A673 (cell line): ENCODE measurements around the gene CCNY. TPM values are rescaled to one million over a fixed set of nuclear protein-coding genes. Genes with fewer than 3 reads are reported as not detected.

Experiments used
- BruUV-seq: library from RNA; stranded (reverse); fragments of 400-500 nt; replicated peaks from 2 replicates; lab custom pipeline; 2021; lab: Mats Ljungman, UMichigan
- CTCF ChIA-PET: fragments of 300-600 bp; sonication (Branson Sonifier 250); formaldehyde crosslinking; loops from one replicate; lab custom pipeline; 2022; ENCODE audit warnings: antibody characterized with exemption; lab: Charles Lee
- POLR2A ChIA-PET: fragments of 300-600 bp; sonication (Branson Sonifier 250); formaldehyde crosslinking; loops from one replicate; lab custom pipeline; 2022; ENCODE audit warnings: antibody characterized with exemption; ENCODE audit not compliant: low non-redundant PET; lab: Charles Lee
- DNase-seq: peaks from one replicate; pipeline ENCODE4 v3.0.0-alpha.2; 2015; ENCODE audit warnings: low spot score
- H3K27ac ChIP-seq: fragments of 200-600 bp; sonication (generic); 2 replicates; pipeline ENCODE4 v1.5.1; 2016; ENCODE audit warnings: mixed run types, low read depth, mild to moderate bottlenecking, mixed read lengths, antibody characterized with exemption, low read length; ENCODE audit not compliant: poor library complexity, severe bottlenecking
- H3K27me3 ChIP-seq: fragments of 200-600 bp; sonication (generic); replicated peaks from 2 replicates; pipeline ENCODE4 v1.6.1; 2017; ENCODE audit warnings: mixed run types, low read depth, mild to moderate bottlenecking, mixed read lengths, antibody characterized with exemption, low read length; ENCODE audit not compliant: insufficient read depth, poor library complexity
- H3K36me3 ChIP-seq: fragments of 200-600 bp; sonication (generic); 2 replicates; pipeline ENCODE4 v1.6.1; 2016; ENCODE audit warnings: mixed run types, mild to moderate bottlenecking, mixed read lengths, antibody characterized with exemption, low read length; ENCODE audit not compliant: insufficient read depth, poor library complexity, severe bottlenecking
- H3K4me1 ChIP-seq: fragments of 200-600 bp; sonication (generic); 2 replicates; pipeline ENCODE4 v1.6.1; 2017; ENCODE audit warnings: mixed run types, mild to moderate bottlenecking, mixed read lengths, antibody characterized with exemption, low read length; ENCODE audit not compliant: insufficient read depth, poor library complexity, severe bottlenecking
- H3K4me3 ChIP-seq: fragments of 200-600 bp; sonication (generic); 2 replicates; pipeline ENCODE4 v1.5.1; 2016; ENCODE audit warnings: low read depth, mixed run types, mild to moderate bottlenecking, mixed read lengths, low read length; ENCODE audit not compliant: poor library complexity, severe bottlenecking
- H3K9me3 ChIP-seq: fragments of 200-600 bp; sonication (generic); 2 replicates; pipeline ENCODE4 v1.6.1; 2016; ENCODE audit warnings: mixed run types, low read depth, mild to moderate bottlenecking, mixed read lengths, antibody characterized with exemption, low read length; ENCODE audit not compliant: poor library complexity, severe bottlenecking
- EZH2 ChIP-seq: fragments of 200-600 bp; sonication (generic); IDR thresholded peaks from 2 replicates; pipeline ENCODE4 v1.6.1; 2017; ENCODE audit warnings: borderline replicate concordance, low read depth, mild to moderate bottlenecking, mixed read lengths, antibody characterized with exemption, low read length; ENCODE audit not compliant: poor library complexity, severe bottlenecking
- intact Hi-C: fragments of 100-400 bp; cut with micrococcal nuclease; formaldehyde crosslinking; loops from one replicate; pipeline ENCODE4 v1.10.0; 2022; ENCODE audit not compliant: unreplicated experiment
- total RNA-seq: library from RNA; stranded (reverse); gene quantifications from 2 replicates; pipeline ENCODE4 v1.2.3, GENCODE V29; 2021
- TF ChIP-seq, protein P1 (sequence below): fragments of 300-800, 200-600 bp; sonication (generic); conservative IDR thresholded peaks from 2 replicates; pipeline ENCODE4 v1.5.1; 2017; ENCODE audit warnings: low read depth, mild to moderate bottlenecking, antibody characterized with exemption, low read length, moderate library complexity, mixed read lengths

Gene CCNY
- total RNA-seq, 1 experiment from 2014 or later, result 84.8 TPM

- peak; percentile 37 for DNase-seq
- BruUV-seq, result no TSS peak
- no peak for TF ChIP-seq EZH2
- TF ChIP-seq, protein P1, sequence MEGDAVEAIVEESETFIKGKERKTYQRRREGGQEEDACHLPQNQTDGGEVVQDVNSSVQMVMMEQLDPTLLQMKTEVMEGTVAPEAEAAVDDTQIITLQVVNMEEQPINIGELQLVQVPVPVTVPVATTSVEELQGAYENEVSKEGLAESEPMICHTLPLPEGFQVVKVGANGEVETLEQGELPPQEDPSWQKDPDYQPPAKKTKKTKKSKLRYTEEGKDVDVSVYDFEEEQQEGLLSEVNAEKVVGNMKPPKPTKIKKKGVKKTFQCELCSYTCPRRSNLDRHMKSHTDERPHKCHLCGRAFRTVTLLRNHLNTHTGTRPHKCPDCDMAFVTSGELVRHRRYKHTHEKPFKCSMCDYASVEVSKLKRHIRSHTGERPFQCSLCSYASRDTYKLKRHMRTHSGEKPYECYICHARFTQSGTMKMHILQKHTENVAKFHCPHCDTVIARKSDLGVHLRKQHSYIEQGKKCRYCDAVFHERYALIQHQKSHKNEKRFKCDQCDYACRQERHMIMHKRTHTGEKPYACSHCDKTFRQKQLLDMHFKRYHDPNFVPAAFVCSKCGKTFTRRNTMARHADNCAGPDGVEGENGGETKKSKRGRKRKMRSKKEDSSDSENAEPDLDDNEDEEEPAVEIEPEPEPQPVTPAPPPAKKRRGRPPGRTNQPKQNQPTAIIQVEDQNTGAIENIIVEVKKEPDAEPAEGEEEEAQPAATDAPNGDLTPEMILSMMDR, result no peak
- peak overlapping the region; percentile 91 for H3K4me3 ChIP-seq
- POLR2A ChIA-PET, result no interaction called here
- H3K27me3 ChIP-seq, result no peaks in the 10 kb centered on the region
- intact Hi-C loops, result loop anchor here (5.0 kb wide), 2 partner anchors 40 to 225 kb away; no protein-coding TSS in a partner anchor
- peaks cover 49% of the 10 kb centered on the region for H3K4me1 ChIP-seq
- no peaks in the 10 kb centered on the region for H3K9me3 ChIP-seq
- H3K27ac ChIP-seq, result peak overlapping the region; percentile 76
- CTCF ChIA-PET, result no interaction called here
- peaks cover 4% of the 10 kb centered on the region for H3K36me3 ChIP-seq
Observed at GRCh38 chr10:35336921-35337823, 863 bp downstream of the CCNY start.

DNA sequence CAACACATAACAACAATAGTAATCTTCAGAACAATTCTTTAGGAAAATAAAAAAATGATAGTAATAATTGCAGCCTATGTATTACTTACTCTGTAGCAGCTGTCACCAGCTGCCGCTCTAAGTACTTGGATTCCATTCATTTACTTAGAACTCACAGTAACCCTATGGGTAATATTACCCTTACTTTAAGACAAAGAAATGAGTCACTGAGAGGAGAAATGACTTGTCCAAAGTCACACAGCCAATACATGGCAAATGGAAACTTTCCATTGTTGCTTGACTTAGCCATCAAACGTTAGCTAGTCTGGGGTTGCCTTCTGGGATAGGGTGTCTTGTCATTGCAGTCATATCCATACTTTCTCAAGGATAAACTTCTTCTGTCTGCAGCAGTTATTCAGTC is 3.6 kb downstream of the CCNY start:
- ChIA-PET POLR2A (no interaction called here), CTCF (interaction anchor here (0.6 kb wide), 1 partner anchor 224 kb away, joined by 5 read pairs; no protein-coding TSS in a partner anchor)
- intact Hi-C loops, result loop anchor here (5.0 kb wide), 2 partner anchors 37 to 222 kb away; no protein-coding TSS in a partner anchor
- DNase-seq, result peak; percentile 25
- TF ChIP-seq, protein P1, result no peak
- TF ChIP-seq EZH2, result no peak
- no peak overlapping the region for H3K27ac ChIP-seq
- no TSS peak for BruUV-seq
- peaks cover 39% of the 10 kb centered on the region for H3K4me1 ChIP-seq
- no peaks in the 10 kb centered on the region for H3K9me3 ChIP-seq
- no peak overlapping the region for H3K4me3 ChIP-seq
- H3K36me3 ChIP-seq, result no peaks in the 10 kb centered on the region
- no peaks in the 10 kb centered on the region for H3K27me3 ChIP-seq

DNA sequence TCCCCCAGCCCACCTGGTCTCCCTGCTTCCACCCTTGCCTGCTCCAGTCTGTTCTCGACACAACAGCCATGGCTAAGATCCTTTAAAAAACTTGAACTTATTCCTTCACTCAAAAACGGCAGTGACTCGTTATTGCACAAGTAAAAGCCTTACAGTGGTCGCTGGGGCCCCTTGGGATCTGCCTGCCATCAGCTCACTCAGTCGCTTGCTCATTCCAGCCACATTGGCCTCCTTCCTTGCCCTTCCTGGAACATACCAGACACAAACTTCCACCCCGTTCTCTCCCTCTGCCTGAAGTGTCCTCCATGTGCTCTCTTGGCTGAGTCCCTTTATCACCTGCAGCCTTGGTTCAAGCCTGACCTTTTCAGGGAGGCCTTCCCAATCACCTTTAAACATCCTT is 4.7 kb downstream of the CCNY start:
- ChIA-PET POLR2A (no interaction called here), CTCF (no interaction called here)
- H3K27me3 ChIP-seq, result no peaks in the 10 kb centered on the region
- no peak overlapping the region for H3K27ac ChIP-seq
- intact Hi-C loops, result no loop called here
- no peaks in the 10 kb centered on the region for H3K36me3 ChIP-seq
- H3K9me3 ChIP-seq, result no peaks in the 10 kb centered on the region
- BruUV-seq, result no TSS peak
- TF ChIP-seq, protein P1, result no peak
- TF ChIP-seq EZH2, result no peak
- peaks cover 41% of the 10 kb centered on the region for H3K4me1 ChIP-seq
- no peak overlapping the region for H3K4me3 ChIP-seq
- DNase-seq, result no peak
